ENCODE results near the gene NPC1. TPM values are rescaled to one million over a fixed set of nuclear protein-coding genes. Genes with fewer than 3 reads are reported as not detected.

The NPC1 gene
- total and polyA plus RNA-seq, 2 of the 8 experiments (the other 6 are each of a cell fraction or from before 2014, with no cell fraction given): 34.1 to 39.5 TPM

GRCh38 chr18:23498877-23499276, 87.4 kb downstream of the NPC1 start:
- Histone ChIP-seq H2BK5ac (ENCODE audit: low read depth, low read length) (no peak overlapping the region), H3K23me2 (ENCODE audit: low read depth, low read length) (peaks cover 3% of the 10 kb centered on the region; the same call in 1 of the 2 replicates), H4K20me1 (replicated peaks in 1 of 2; ENCODE audit: control insufficient read depth in 1 of 2, insufficient read depth in 2 of 2, low read length in 2 of 2) (no peaks in the 10 kb centered on the region), H2AK5ac (ENCODE audit: low read depth, low read length) (no peak overlapping the region), H3K79me2 (ENCODE audit: control insufficient read depth in 1 of 2, insufficient read depth in 2 of 2, low read length in 2 of 2) (no peaks in the 10 kb centered on the region), H3K27ac (ENCODE audit: low read depth, low read length) (no peak overlapping the region), H3K4ac (replicated peaks; ENCODE audit: insufficient read length, low read depth, low read length) (no peak overlapping the region), H3K56ac (replicated peaks; ENCODE audit: insufficient read length, low read depth, low read length) (no peak overlapping the region), H3K23ac (ENCODE audit: insufficient read length) (no peak overlapping the region), H3K18ac (ENCODE audit: extremely low read depth, low read length) (no peak overlapping the region), H3K27me3 (replicated peaks in 1 of 4; ENCODE audit: control insufficient read depth in 3 of 4, extremely low read depth in 1 of 4, insufficient read depth in 3 of 4, low read length in 3 of 4) (peaks cover 0 to 4% (median 1%) of the 10 kb centered on the region in 4 experiments; a peak in 4 of 7 replicates), H2BK120ac (replicated peaks; ENCODE audit: low read depth, low read length) (no peak overlapping the region), H2BK12ac (ENCODE audit: low read depth, low read length) (no peak overlapping the region), H4K8ac (ENCODE audit: extremely low read depth, insufficient read depth, low read length) (no peak overlapping the region), H3K9me3 (ENCODE audit: insufficient read depth in 2 of 2, low read depth in 1 of 2, low read length in 1 of 2) (no peaks in the 10 kb centered on the region), H2AFZ (ENCODE audit: low read length) (0 out of 2 replicates have a peak overlapping the region, but pooled peaks have one; percentile 43), H3K4me3 (ENCODE audit: extremely low read depth in 1 of 4, insufficient read depth in 2 of 4, low read depth in 3 of 4, low read length in 4 of 4) (no peak overlapping the region), H3K79me1 (ENCODE audit: low read depth, low read length) (no peaks in the 10 kb centered on the region; the same call in 1 of the 2 replicates), H3K14ac (ENCODE audit: insufficient read length) (no peak overlapping the region), H3K4me2 (ENCODE audit: insufficient read depth in 1 of 2, low read depth in 2 of 2, low read length in 2 of 2) (no peak overlapping the region), H3K4me1 (replicated peaks in 1 of 4; ENCODE audit: control insufficient read depth in 3 of 4, insufficient read depth in 4 of 4, low read length in 3 of 4) (peaks cover 0 to 4% (median 0%) of the 10 kb centered on the region in 4 experiments; a peak in 1 of 7 replicates), H4K5ac (ENCODE audit: insufficient read length, low read depth, low read length) (no peak overlapping the region), H2BK20ac (ENCODE audit: low read length) (no peak overlapping the region), H3K9ac (replicated peaks in 1 of 4; ENCODE audit: extremely low read depth in 1 of 4, low read depth in 3 of 4, low read length in 3 of 4) (no peak overlapping the region), H3K36me3 (ENCODE audit: control insufficient read depth in 2 of 4, insufficient read depth in 4 of 4, low read length in 3 of 4) (no peaks in the 10 kb centered on the region), H4K91ac (replicated peaks; ENCODE audit: insufficient read length, low read length) (no peak overlapping the region), H2BK15ac (ENCODE audit: low read length) (no peak overlapping the region)
- ChIA-PET POLR2A (ENCODE audit: partially characterized antibody) (interaction anchor here (0.9 kb wide), 1 partner anchor 88 kb away, joined by 3 read pairs; no protein-coding TSS in a partner anchor), CTCF (ENCODE audit: partially characterized antibody) (interaction anchor here (0.7 to 1.9 kb wide), 20 partner anchors 9 to 402 kb away, joined by 3 to 14 read pairs (median 4); no protein-coding TSS in a partner anchor)
- DNase-seq (ENCODE audit: low read depth in 1 of 2, low spot score in 2 of 2) (peak in 1 of 2 experiments; percentile 66), FAIRE-seq (no peak)
- WGBS, 2 experiments (ENCODE audit: extremely low coverage in 1 of 2, insufficient coverage in 1 of 2, insufficient read length in 1 of 2, insufficient replicate concordance in 2 of 2, low coverage in 1 of 2, low lambda C conversion rate in 2 of 2, missing lambda C conversion rate in 1 of 2): 23% methylated on average over 5 of the region's 5 CpGs; no CpG with 5 or more reads in 1 of the 2 experiments
- TF ChIP-seq POLR2A (IDR thresholded peaks at IDR 0.05; ENCODE audit: control extremely low read depth in 1 of 2, low read depth in 2 of 2, low read length in 2 of 2) (no peak), NRF1 (IDR thresholded peaks at IDR 0.05; ENCODE audit: low read depth, low read length) (no peak), PHF8 (conservative IDR thresholded peaks at IDR 0.05; ENCODE audit: low read depth, low read length) (no peak), HDAC6 (IDR thresholded peaks at IDR 0.05; ENCODE audit: low read depth, low read length) (no peak)

Measured in H1 (cell line).